Muscle layer of duodenum (tissue), 2 donors: ENCODE data around the gene NXPE3.

Experiments used
- H3K27ac ChIP-seq: one replicate; pipeline ENCODE4 v1.7.0; 2013; ENCODE audit warnings: mild to moderate bottlenecking, low read length
- H3K27me3 ChIP-seq: one replicate; pipeline ENCODE4 v1.7.0; 2013; ENCODE audit warnings: low read depth, mild to moderate bottlenecking, control low read depth, low read length
- H3K36me3 ChIP-seq, 2 donors: one replicate each; pipeline ENCODE4 v1.7.0; 2013; ENCODE audit warnings: low read length in 2 of 2, control low read depth in 1 of 2, mild to moderate bottlenecking in 1 of 2; ENCODE audit not compliant: insufficient read depth in 2 of 2, control insufficient read depth in 1 of 2
- H3K4me1 ChIP-seq, 2 donors: one replicate each; pipeline ENCODE4 v1.7.0; 2013; ENCODE audit warnings: low read length in 2 of 2, mild to moderate bottlenecking in 2 of 2, control low read depth in 1 of 2, moderate library complexity in 1 of 2; ENCODE audit not compliant: insufficient read depth in 2 of 2, control insufficient read depth in 1 of 2
- H3K4me3 ChIP-seq, 2 donors: one replicate each; pipeline ENCODE4 v1.7.0; 2013; ENCODE audit warnings: low read length in 2 of 2, low read depth in 1 of 2, mild to moderate bottlenecking in 1 of 2
- H3K9me3 ChIP-seq, 2 donors: one replicate each; pipeline ENCODE4 v1.7.0; 2013; ENCODE audit warnings: low read length in 2 of 2, control low read depth in 1 of 2, mild to moderate bottlenecking in 1 of 2; ENCODE audit not compliant: control insufficient read depth in 1 of 2
- donor health status: healthy.

NXPE3 gene

GRCh38 chr3:101816215-101817149, 37.5 kb downstream of the NXPE3 start:
- Histone ChIP-seq H3K4me1 (peaks cover 9 to 10% of the 10 kb centered on the region in 2 donors), H3K36me3 (peaks cover 3 to 17% of the 10 kb centered on the region in 2 donors), H3K27ac (no peak overlapping the region), H3K27me3 (no peaks in the 10 kb centered on the region), H3K9me3 (no peaks in the 10 kb centered on the region), H3K4me3 (no peak overlapping the region)

- peaks cover 3 to 27% of the 10 kb centered on the region in 2 donors for H3K36me3 ChIP-seq
- H3K4me1 ChIP-seq, result peaks cover 9 to 10% of the 10 kb centered on the region in 2 donors
- H3K27ac ChIP-seq, result no peak overlapping the region
Observed at GRCh38 chr3:101817992-101818391, 39.0 kb downstream of the NXPE3 start.

GRCh38 chr3:101819649-101820206, 40.7 kb downstream of the NXPE3 start:
- H3K9me3 ChIP-seq, result no peaks in the 10 kb centered on the region
- H3K4me3 ChIP-seq, result no peak overlapping the region
- peaks cover 3 to 27% of the 10 kb centered on the region in 2 donors for H3K36me3 ChIP-seq
- H3K27me3 ChIP-seq, result no peaks in the 10 kb centered on the region
- no peak overlapping the region for H3K27ac ChIP-seq
- peaks cover 0 to 2% of the 10 kb centered on the region in 2 donors for H3K4me1 ChIP-seq

More at GRCh38 chr3:101817992-101818391, 39.0 kb downstream of the NXPE3 start:
- no peak overlapping the region for H3K4me3 ChIP-seq
- no peaks in the 10 kb centered on the region for H3K9me3 ChIP-seq
- no peaks in the 10 kb centered on the region for H3K27me3 ChIP-seq

DNA sequence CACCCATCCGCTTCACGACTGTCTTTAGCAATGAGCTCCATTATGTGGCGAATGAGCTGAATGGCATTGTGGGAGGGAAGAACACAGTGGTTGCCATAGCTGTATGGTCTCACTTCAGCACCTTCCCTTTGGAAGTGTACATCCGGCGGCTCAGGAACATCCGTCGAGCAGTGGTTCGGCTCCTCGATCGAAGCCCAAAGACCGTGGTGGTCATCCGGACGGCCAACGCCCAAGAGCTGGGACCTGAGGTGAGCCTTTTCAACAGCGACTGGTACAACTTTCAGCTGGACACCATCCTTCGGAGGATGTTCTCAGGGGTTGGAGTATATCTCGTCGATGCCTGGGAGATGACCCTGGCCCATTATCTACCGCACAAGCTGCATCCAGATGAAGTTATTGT, 42.5 kb downstream of the NXPE3 start:
- peaks cover 3 to 27% of the 10 kb centered on the region in 2 donors for H3K36me3 ChIP-seq
- no peaks in the 10 kb centered on the region for H3K9me3 ChIP-seq
- no peak overlapping the region for H3K4me3 ChIP-seq
- peaks cover 6 to 8% of the 10 kb centered on the region in 2 donors for H3K4me1 ChIP-seq
- H3K27me3 ChIP-seq, result no peaks in the 10 kb centered on the region
- H3K27ac ChIP-seq, result no peak overlapping the region

DNA sequence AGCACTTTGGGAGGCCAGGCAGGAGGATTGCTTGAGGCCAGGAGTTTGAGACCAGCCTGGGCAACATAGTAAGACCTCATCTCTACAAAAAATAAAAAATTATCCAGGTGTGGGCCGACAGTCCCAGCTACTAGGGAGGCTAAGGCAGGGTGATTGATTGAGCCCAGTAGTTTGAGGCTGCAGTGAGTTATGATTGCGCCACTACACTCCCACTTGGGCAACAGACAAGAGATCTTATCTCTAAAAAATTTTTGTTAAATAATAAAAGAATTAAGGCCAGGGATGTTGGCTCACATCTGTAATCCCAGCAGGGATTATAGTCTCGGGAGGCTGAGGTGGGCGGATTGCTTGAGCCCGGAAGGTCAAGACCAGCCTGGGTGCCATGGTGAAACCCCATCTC, 44.5 kb downstream of the NXPE3 start:
- Histone ChIP-seq H3K4me3 (no peak overlapping the region), H3K27ac (no peak overlapping the region), H3K27me3 (no peaks in the 10 kb centered on the region), H3K9me3 (no peaks in the 10 kb centered on the region), H3K36me3 (peaks cover 0 to 17% of the 10 kb centered on the region in 2 donors), H3K4me1 (peaks cover 10% of the 10 kb centered on the region in 2 donors)

DNA sequence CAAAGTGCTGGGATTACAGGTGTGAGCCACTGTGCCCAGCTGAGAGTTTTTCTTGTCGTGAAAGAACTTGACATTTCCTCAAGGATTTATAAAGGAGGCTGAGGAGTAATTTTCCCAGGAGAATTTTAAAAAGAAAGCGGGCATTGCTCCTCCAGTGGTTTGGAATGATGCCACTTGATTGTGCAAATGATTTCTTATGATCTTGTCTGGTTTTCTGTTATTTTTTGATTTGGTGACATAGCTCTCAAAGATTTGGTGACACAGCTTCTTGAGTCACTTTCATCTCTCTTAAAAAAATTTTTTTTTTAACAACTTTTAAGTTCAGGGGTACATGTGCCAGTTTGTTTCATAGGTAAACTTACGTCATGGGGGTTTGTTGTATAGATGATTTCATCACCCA, 45.7 kb downstream of the NXPE3 start:
- Histone ChIP-seq H3K4me3 (no peak overlapping the region), H3K9me3 (no peaks in the 10 kb centered on the region), H3K27me3 (no peaks in the 10 kb centered on the region), H3K36me3 (peaks cover 0 to 13% of the 10 kb centered on the region in 2 donors), H3K27ac (no peak overlapping the region), H3K4me1 (peaks cover 10 to 17% of the 10 kb centered on the region in 2 donors)

DNA sequence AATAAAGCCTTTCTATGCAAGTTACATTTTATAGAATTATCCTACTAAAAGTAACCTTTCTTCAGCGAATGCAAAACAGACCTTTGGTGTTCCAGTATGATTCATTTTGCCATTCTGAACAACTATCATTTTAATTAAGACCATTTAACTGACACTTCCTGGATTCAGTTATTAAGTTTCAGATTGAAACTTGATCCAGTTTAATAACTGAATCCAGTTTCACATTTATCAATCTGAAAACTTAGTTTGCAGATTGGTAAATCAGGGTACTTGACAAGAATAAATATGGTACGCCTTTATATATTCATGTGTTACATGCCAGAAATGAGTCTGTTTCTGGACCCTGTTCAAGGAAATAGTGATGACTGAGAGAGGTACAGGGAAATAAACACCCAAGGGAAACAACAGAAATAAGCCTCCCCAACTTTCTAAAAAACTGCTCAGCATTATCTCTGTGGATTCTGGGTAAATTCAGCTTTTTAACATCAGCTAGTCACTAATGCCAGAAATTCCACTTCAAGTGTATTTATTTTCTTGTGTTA, 47.0 kb downstream of the NXPE3 start:
- no peak overlapping the region for H3K4me3 ChIP-seq
- peaks cover 0 to 13% of the 10 kb centered on the region in 2 donors for H3K36me3 ChIP-seq
- H3K27me3 ChIP-seq, result no peaks in the 10 kb centered on the region
- H3K9me3 ChIP-seq, result no peaks in the 10 kb centered on the region
- peak overlapping the region; percentile 79 for H3K27ac ChIP-seq
- H3K4me1 ChIP-seq, result peaks cover 16 to 17% of the 10 kb centered on the region in 2 donors

DNA sequence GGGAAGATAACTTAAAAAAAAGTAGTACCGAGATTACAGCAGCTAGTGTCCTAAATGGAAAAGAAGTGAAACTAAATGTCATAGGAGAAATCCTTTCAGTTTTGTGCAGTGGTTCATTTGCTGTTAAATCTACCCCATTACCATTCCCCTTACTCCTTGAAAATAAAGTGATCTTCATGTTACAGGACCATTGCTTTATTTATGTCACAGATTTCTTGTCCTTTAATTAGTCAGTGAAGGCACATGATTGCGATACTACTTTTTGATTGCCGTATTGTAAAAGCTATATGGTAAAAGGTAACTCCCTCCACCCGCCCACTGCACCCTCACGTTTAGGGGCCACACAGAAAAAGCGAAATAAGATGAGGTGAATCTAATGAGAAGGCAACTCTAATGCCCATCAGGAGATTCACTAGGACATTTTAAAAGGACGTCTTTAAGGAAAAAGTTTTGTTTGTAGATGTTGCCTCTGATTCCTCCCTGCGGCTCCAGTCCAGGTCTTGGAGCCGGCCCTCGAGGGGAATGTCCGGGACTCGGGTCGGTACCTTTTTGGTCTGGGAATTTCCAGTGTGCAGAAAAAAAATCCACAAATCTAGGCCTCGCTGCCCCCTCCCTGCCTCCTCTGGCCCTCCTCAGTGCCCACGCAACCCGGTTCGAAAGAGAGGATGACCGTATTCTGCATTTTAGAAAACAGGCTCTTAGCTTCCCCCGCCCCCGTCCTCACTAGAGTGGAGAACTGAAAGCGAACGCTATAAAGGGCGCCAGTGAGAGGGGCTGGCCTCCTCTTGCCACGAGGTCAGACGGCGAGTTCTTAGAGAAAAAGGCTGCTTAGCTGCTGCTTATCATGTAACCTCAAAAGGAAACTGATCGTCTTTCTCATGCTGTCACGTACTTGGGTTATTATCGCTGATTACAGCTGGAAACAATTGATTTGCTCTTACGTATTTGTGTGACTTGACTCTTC, 48.5 kb downstream of the NXPE3 start:
- Histone ChIP-seq H3K4me1 (peaks cover 16 to 17% of the 10 kb centered on the region in 2 donors), H3K27ac (peak overlapping the region; percentile 89), H3K4me3 (peak overlapping the region; percentile 68 to 94), H3K27me3 (no peaks in the 10 kb centered on the region), H3K9me3 (no peaks in the 10 kb centered on the region), H3K36me3 (peaks cover 0 to under 1% of the 10 kb centered on the region in 2 donors)

- Histone ChIP-seq H3K27ac (peak overlapping the region; percentile 89), H3K27me3 (no peaks in the 10 kb centered on the region), H3K4me3 (peak overlapping the region; percentile 68 to 94), H3K9me3 (no peaks in the 10 kb centered on the region), H3K4me1 (peaks cover 16 to 17% of the 10 kb centered on the region in 2 donors), H3K36me3 (no peaks in the 10 kb centered on the region)
Observed at GRCh38 chr3:101828276-101828675, 49.3 kb downstream of the NXPE3 start.

DNA sequence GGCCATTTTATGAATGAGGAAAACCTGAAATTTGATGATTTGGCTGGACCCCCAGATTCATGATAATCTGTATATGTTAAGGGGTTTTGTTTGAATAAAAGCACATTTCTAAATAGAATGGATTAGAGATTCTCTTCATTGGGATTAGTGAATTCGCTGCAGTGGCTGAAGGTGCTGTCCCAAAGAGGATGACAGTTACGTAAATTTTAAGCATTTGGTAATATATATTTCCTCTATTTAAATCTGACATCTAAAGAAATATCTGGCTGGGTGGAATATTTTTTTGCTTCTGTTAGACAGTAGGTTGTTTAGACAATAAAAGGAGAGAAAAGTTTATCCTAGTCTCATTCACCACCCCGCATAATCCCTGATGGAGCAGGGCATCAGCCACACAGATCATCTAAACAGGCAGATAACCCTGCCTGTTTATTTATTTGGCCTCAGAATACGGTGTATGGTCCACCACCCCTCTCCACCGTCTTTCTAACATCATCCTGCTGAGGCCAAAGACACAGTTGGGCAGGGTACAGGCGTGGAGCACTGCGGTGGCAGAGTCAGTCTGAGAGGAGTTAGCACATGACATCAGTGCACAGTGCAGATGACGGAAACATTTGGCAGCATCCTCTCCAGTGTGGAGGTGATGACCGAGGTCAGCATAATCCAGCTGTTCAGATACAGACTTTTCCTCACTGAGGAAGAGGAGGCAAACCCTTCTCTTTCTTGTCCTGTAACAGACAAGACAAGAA, 49.9 kb downstream of the NXPE3 start:
- Histone ChIP-seq H3K27ac (peak overlapping the region; percentile 89), H3K27me3 (no peaks in the 10 kb centered on the region), H3K4me1 (peaks cover 16 to 17% of the 10 kb centered on the region in 2 donors), H3K36me3 (no peaks in the 10 kb centered on the region), H3K4me3 (peak overlapping the region; percentile 68 to 94), H3K9me3 (no peaks in the 10 kb centered on the region)
